B cell (primary cell): ENCODE results near the gene CTH.
"Not testable (repeated sequence)": the region's sequence is repeated elsewhere in the genome, so short reads cannot be mapped to it uniquely, and the experiment has no call there.

Source experiments
- CTCF ChIP-seq: fragments of 200-600 bp; IDR thresholded peaks from one replicate; pipeline ENCODE4 v1.8.0; 2022; ENCODE audit warnings: antibody characterized with exemption, mild to moderate bottlenecking
- EZH2 ChIP-seq: IDR thresholded peaks from 2 replicates; pipeline ENCODE4 v1.6.1; 2012; ENCODE audit warnings: borderline replicate concordance, low read depth, mild to moderate bottlenecking, moderate library complexity, low read length; ENCODE audit not compliant: insufficient read depth, poor library complexity, severe bottlenecking

- TF ChIP-seq CTCF, EZH2: not testable (repeated sequence)
Measured at GRCh38 chr1:70418973-70419734, 8.1 kb downstream of the CTH start.
